Measurements from ENCODE around the gene ANGEL1.

ANGEL1 gene

DNA sequence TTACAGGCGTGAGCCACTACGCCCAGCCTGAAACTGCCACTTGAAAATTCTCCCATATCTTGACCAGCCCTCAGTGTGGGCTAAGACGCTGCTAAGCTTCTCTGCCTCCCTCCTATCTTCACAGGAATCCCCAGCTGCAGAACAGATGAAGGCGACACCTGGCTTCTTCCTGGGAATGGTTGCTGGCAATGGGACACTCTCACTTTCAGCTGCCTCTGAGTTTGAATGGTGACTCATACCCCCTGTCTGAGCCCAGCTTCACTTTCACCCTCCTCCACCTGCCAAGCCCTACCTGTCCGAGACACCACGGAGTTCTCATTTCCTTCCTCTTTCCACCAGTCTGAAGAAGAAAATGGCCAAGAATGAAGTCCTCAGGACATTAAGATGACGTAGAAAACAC is 69.7 kb downstream of the ANGEL1 start:
- TF ChIP-seq, protein P1, sequence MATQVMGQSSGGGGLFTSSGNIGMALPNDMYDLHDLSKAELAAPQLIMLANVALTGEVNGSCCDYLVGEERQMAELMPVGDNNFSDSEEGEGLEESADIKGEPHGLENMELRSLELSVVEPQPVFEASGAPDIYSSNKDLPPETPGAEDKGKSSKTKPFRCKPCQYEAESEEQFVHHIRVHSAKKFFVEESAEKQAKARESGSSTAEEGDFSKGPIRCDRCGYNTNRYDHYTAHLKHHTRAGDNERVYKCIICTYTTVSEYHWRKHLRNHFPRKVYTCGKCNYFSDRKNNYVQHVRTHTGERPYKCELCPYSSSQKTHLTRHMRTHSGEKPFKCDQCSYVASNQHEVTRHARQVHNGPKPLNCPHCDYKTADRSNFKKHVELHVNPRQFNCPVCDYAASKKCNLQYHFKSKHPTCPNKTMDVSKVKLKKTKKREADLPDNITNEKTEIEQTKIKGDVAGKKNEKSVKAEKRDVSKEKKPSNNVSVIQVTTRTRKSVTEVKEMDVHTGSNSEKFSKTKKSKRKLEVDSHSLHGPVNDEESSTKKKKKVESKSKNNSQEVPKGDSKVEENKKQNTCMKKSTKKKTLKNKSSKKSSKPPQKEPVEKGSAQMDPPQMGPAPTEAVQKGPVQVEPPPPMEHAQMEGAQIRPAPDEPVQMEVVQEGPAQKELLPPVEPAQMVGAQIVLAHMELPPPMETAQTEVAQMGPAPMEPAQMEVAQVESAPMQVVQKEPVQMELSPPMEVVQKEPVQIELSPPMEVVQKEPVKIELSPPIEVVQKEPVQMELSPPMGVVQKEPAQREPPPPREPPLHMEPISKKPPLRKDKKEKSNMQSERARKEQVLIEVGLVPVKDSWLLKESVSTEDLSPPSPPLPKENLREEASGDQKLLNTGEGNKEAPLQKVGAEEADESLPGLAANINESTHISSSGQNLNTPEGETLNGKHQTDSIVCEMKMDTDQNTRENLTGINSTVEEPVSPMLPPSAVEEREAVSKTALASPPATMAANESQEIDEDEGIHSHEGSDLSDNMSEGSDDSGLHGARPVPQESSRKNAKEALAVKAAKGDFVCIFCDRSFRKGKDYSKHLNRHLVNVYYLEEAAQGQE (IDR thresholded peaks at IDR 0.05; ENCODE audit: insufficient read depth in 1 of 2, low read depth in 2 of 2, low read length in 2 of 2): no peak
- TF ChIP-seq SIN3A (IDR thresholded peaks at IDR 0.05; ENCODE audit: borderline replicate concordance, insufficient read depth, low read length): no peak
- TF ChIP-seq TAF1 (IDR thresholded peaks at IDR 0.05; ENCODE audit: borderline replicate concordance, insufficient read depth, low read length): no peak
- no peak for TF ChIP-seq FOXP2 (optimal IDR thresholded peaks at IDR 0.05; ENCODE audit: borderline replicate concordance, extremely low read depth, extremely low read length, insufficient read depth)
- no peak for TF ChIP-seq POLR2AphosphoS5 (IDR thresholded peaks at IDR 0.05; ENCODE audit: low read depth, low read length)

DNA sequence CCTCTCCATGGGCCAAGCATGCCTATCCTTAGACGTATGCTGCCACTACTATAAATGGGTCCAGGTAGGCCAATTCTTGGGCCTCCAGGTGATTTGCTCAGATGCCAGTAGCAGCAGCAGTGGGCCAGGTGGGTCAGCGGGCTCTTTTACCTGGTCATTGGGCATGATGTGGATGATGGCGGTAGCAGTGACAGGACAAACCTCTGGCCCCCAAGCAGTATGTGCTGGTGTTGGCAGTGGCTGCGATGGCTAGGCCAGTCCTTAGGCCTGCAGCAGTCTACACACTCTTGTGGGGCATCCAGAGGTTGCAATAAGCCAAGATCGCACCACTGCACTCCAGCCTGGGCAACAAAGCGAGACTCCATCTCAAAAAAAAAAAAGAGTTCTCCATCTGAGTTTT is 70.5 kb downstream of the ANGEL1 start:
- TF ChIP-seq FOXP2 (optimal IDR thresholded peaks at IDR 0.05; ENCODE audit: borderline replicate concordance, extremely low read depth, extremely low read length, insufficient read depth) (no peak), SIN3A (IDR thresholded peaks at IDR 0.05; ENCODE audit: borderline replicate concordance, insufficient read depth, low read length) (no peak), TAF1 (IDR thresholded peaks at IDR 0.05; ENCODE audit: borderline replicate concordance, insufficient read depth, low read length) (no peak), POLR2AphosphoS5 (IDR thresholded peaks at IDR 0.05; ENCODE audit: low read depth, low read length) (no peak)
- TF ChIP-seq, protein P1 (IDR thresholded peaks at IDR 0.05; ENCODE audit: insufficient read depth in 1 of 2, low read depth in 2 of 2, low read length in 2 of 2): no peak

DNA sequence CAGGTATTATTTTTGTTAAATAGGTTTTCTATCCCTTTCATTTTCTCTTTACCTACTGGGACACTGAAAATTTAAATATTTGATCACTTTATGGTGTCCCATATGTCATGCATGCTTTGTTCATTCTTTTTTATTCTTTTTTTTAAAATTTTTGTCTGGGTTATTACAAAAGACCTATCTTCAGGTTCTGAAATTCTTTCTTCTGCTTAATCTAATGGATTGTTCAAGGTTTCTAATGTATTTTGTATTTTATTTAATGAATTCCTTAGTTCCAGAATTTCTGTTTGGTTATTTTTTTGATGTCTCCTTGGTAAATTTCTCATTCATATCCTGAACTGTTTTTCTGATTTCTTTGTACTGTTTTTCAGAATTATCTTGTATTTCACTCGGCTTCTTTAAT is 71.6 kb downstream of the ANGEL1 start:
- no peak for TF ChIP-seq POLR2AphosphoS5 (IDR thresholded peaks at IDR 0.05; ENCODE audit: low read depth, low read length)
- TF ChIP-seq, protein P1 (IDR thresholded peaks at IDR 0.05; ENCODE audit: insufficient read depth in 1 of 2, low read depth in 2 of 2, low read length in 2 of 2): no peak
- no peak for TF ChIP-seq FOXP2 (optimal IDR thresholded peaks at IDR 0.05; ENCODE audit: borderline replicate concordance, extremely low read depth, extremely low read length, insufficient read depth)
- TF ChIP-seq TAF1 (IDR thresholded peaks at IDR 0.05; ENCODE audit: borderline replicate concordance, insufficient read depth, low read length): no peak

Data from PFSK-1 (cell line).